Natural killer cell (primary cell): Measurements from ENCODE around the gene PARVB. TPM values are rescaled to one million over a fixed set of nuclear protein-coding genes. Genes with fewer than 3 reads are reported as not detected.

Source experiments
- ATAC-seq, 3 donors: fragments of 150-1000 bp in 2 of 3; fragments of 200-7000 bp in 1 of 3; cut with Tn5 transposase; 1 replicate in 1 of 3; 2 replicates in 2 of 3; pipeline ENCODE4 v1.10.0; 2021; ENCODE audit warnings: mild to moderate bottlenecking in 2 of 3, moderate library complexity in 2 of 3
- DNase-seq, 2 donors: peaks; one replicate each; pipeline versions ENCODE4 v3.0.0 to v3.0.0-alpha.2; 2013 to 2021; ENCODE audit warnings: mixed read lengths in 1 of 2
- H3K27ac ChIP-seq: one replicate; pipeline ENCODE4 v1.5.1; 2013; ENCODE audit warnings: mild to moderate bottlenecking, low read length
- H3K27me3 ChIP-seq: one replicate; pipeline ENCODE4 v1.6.1; 2013; ENCODE audit warnings: low read length; ENCODE audit not compliant: control insufficient read depth, insufficient read depth
- H3K36me3 ChIP-seq: one replicate; pipeline ENCODE4 v1.6.1; 2013; ENCODE audit warnings: low read length; ENCODE audit not compliant: control insufficient read depth, insufficient read depth
- H3K4me1 ChIP-seq: one replicate; pipeline ENCODE4 v1.6.1; 2013; ENCODE audit warnings: low read length; ENCODE audit not compliant: control insufficient read depth, insufficient read depth
- H3K4me3 ChIP-seq: one replicate; pipeline ENCODE4 v1.5.1; 2013; ENCODE audit warnings: low read length
- H3K9me3 ChIP-seq: one replicate; pipeline ENCODE4 v1.6.1; 2013; ENCODE audit warnings: low read length; ENCODE audit not compliant: control insufficient read depth, insufficient read depth
- H3K27ac Mint-ChIP-seq, 2 donors: one replicate each; pipeline ENCODE4 v1.8.0; 2022; ENCODE audit warnings: mild to moderate bottlenecking in 2 of 2, mixed read lengths in 2 of 2, moderate library complexity in 1 of 2
- H3K27me3 Mint-ChIP-seq, 2 donors: one replicate each; pipeline ENCODE4 v1.8.0; 2022; ENCODE audit warnings: low read depth in 2 of 2, mixed read lengths in 2 of 2
- H3K36me3 Mint-ChIP-seq: one replicate; pipeline ENCODE4 v1.8.0; 2022; ENCODE audit warnings: mixed read lengths
- H3K4me1 Mint-ChIP-seq, 2 donors: one replicate each; pipeline ENCODE4 v1.8.0; 2022; ENCODE audit warnings: mixed read lengths in 2 of 2
- H3K4me3 Mint-ChIP-seq: one replicate; pipeline ENCODE4 v1.8.0; 2022; ENCODE audit warnings: mild to moderate bottlenecking, moderate library complexity, mixed read lengths
- H3K9me3 Mint-ChIP-seq, 2 donors: one replicate each; pipeline ENCODE4 v1.8.0; 2022; ENCODE audit warnings: mixed read lengths in 2 of 2
- WGBS: methylation state at CpG from one replicate; pipeline ENCODE4 v1.1.7; 2013; ENCODE audit warnings: missing lambda C conversion rate; ENCODE audit not compliant: insufficient coverage; 5-methylcytosine and 5-hydroxymethylcytosine counted together
- intact Hi-C: fragments of 100-400 bp; cut with micrococcal nuclease; formaldehyde crosslinking; loops from one replicate; pipeline ENCODE4 v1.14.2; 2022
- total RNA-seq, 4 donors: library from RNA; stranded (reverse); fragments of 120-200 nt in 1 of 4; gene quantifications; one replicate each; pipeline versions ENCODE4 v1.2.3 to v1.2.4, GENCODE V29; 2013 to 2022
- TF ChIP-seq, protein P1 (sequence below): fragments of 200-600 bp; IDR thresholded peaks from one replicate; pipeline ENCODE4 v1.8.0; 2022; ENCODE audit warnings: antibody characterized with exemption

The PARVB gene
- total RNA-seq, 3 donors from 2014 or later (not counting 1 experiment from before 2014, with no cell fraction given), result 2.9 to 12.5 (median 8.1) TPM

DNA sequence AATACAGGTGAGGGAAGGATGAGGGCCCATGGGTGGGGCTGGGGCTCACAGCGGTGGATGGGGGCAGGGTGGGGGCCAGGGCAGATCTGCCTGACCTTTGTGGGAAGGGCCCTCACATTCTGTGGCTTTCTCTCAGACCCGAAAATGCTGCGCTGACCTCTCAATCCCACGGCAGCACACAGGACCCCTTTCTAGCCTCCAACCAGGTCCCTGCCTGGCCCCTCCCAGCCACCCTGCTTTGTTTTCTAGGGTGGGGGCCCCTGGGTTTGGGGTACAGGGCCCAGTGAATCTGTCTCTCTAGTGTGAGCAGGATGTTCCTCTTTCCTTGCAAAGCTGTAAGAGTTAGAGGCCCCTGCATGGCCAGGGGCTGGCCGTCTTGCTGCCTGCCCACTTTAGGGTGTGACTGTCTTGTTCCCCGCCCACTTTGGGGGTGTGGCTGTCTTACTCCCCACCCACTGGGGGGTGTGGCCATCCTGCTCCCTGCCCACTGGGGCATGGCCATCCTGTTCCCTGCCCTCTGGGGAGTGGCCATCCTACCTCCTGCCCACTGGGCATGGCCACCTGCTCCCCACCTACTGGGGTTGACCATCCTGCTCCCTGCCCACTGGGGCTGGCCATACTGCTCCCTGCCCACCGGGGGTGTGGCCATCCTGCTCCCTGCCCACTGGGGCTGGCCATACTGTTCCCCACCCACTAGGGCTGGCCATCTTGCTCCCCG, 168.2 kb downstream of the PARVB start:
- TF ChIP-seq, protein P1, sequence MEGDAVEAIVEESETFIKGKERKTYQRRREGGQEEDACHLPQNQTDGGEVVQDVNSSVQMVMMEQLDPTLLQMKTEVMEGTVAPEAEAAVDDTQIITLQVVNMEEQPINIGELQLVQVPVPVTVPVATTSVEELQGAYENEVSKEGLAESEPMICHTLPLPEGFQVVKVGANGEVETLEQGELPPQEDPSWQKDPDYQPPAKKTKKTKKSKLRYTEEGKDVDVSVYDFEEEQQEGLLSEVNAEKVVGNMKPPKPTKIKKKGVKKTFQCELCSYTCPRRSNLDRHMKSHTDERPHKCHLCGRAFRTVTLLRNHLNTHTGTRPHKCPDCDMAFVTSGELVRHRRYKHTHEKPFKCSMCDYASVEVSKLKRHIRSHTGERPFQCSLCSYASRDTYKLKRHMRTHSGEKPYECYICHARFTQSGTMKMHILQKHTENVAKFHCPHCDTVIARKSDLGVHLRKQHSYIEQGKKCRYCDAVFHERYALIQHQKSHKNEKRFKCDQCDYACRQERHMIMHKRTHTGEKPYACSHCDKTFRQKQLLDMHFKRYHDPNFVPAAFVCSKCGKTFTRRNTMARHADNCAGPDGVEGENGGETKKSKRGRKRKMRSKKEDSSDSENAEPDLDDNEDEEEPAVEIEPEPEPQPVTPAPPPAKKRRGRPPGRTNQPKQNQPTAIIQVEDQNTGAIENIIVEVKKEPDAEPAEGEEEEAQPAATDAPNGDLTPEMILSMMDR, result no peak
- H3K36me3 Mint-ChIP-seq, result no peaks in the 10 kb centered on the region
- H3K4me3 Mint-ChIP-seq, result no peak overlapping the region
- peak overlapping the region in 1 of 2 donors; percentile 16 for H3K27ac Mint-ChIP-seq
- Histone ChIP-seq H3K36me3 (peaks cover 8% of the 10 kb centered on the region), H3K9me3 (no peaks in the 10 kb centered on the region), H3K4me1 (peaks cover 35% of the 10 kb centered on the region), H3K27ac (no peak overlapping the region), H3K27me3 (no peaks in the 10 kb centered on the region), H3K4me3 (no peak overlapping the region)
- peak; percentile 46 to 57 for DNase-seq
- H3K9me3 Mint-ChIP-seq, result no peaks in the 10 kb centered on the region
- no peaks in the 10 kb centered on the region for H3K27me3 Mint-ChIP-seq
- H3K4me1 Mint-ChIP-seq, result peaks cover 20 to 40% of the 10 kb centered on the region in 2 donors
- ATAC-seq, result peak; percentile 80 to 87 (median 84)
- 85% methylated on average over 8 of the region's 8 CpGs for WGBS
- intact Hi-C loops, result no loop called here

DNA sequence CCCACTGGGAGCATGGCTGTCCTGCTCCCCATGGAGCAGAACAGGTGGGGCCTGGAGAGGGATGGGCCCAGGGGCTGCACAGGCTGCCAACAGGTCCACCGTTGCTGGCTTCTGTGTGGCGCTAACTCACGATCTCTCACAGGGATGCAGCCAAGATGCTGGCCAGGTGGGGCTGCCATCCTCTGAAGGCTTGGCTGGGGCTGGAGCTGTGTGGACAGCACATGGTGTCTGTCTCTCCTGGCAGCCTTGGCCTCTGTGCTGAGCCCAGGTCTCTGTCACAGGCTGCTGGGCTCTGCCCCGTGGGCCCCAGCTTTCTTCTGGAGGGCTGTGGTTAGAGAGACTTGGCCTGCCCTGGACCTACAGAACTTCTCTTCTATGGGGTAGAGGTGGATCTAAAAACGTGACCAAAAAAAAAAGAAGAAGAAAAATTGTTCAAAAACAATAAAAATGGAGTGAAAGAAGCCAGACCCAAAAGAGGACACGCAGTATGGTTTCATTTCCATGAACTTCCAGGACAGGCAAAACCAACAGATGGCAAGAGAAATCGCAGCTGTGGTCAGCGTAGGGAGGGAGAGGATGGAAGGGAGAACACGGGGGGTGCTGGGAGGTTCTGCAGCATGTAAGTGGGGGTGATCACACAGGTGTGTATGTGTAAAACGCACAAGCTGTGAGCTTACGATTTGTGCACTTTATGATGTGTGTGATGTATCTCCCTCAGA, 168.9 kb downstream of the PARVB start:
- Histone ChIP-seq H3K4me1 (peaks cover 35% of the 10 kb centered on the region), H3K27me3 (no peaks in the 10 kb centered on the region), H3K36me3 (peaks cover 14% of the 10 kb centered on the region), H3K27ac (no peak overlapping the region), H3K4me3 (no peak overlapping the region), H3K9me3 (no peaks in the 10 kb centered on the region)
- no peak for ATAC-seq
- no peak for DNase-seq
- Mint-ChIP-seq H3K9me3 (no peaks in the 10 kb centered on the region), H3K27me3 (no peaks in the 10 kb centered on the region), H3K4me1 (peaks cover 18 to 36% of the 10 kb centered on the region in 2 donors), H3K27ac (peak overlapping the region; percentile 23 to 65), H3K4me3 (peak overlapping the region; percentile 42), H3K36me3 (no peaks in the 10 kb centered on the region)
- WGBS, result 45% methylated on average over 11 of the region's 11 CpGs
- TF ChIP-seq, protein P1, result no peak
- intact Hi-C loops, result no loop called here

DNA sequence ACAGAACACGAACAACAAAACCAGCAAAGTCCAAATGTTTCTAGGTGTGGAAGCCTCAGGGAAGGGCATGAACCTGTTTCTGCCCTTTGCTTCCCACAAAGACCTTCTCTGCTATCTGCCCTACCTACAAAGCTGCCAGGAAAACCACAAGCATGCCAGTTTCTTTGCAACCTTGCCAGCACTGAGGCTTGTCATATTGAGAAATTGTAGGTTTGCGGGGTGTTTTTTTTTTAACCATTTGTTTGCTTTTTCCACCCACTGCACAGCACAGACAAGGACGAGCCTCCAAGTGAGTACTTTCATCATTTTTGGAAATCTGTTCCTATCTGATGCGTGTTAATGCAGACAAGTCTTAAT, 169.4 kb downstream of the PARVB start:
- Mint-ChIP-seq H3K4me3 (no peak overlapping the region), H3K27ac (peak overlapping the region; percentile 23 to 65), H3K9me3 (no peaks in the 10 kb centered on the region), H3K36me3 (peaks cover 2% of the 10 kb centered on the region), H3K27me3 (no peaks in the 10 kb centered on the region), H3K4me1 (peaks cover 18 to 40% of the 10 kb centered on the region in 2 donors)
- Histone ChIP-seq H3K27me3 (no peaks in the 10 kb centered on the region), H3K27ac (no peak overlapping the region), H3K36me3 (peaks cover 19% of the 10 kb centered on the region), H3K4me1 (peaks cover 35% of the 10 kb centered on the region), H3K4me3 (no peak overlapping the region), H3K9me3 (no peaks in the 10 kb centered on the region)
- DNase-seq, result peak in 1 of 2 donors; percentile 23
- 37% methylated on average over 3 of the region's 4 CpGs for WGBS
- TF ChIP-seq, protein P1, result no peak
- intact Hi-C loops, result no loop called here
- no peak for ATAC-seq
